ENCODE results near the gene MFF. TPM values are rescaled to one million over a fixed set of nuclear protein-coding genes. Genes with fewer than 3 reads are reported as not detected.
A peak's percentile ranks its signal among the peaks of the same experiment; 100 is the strongest.

MFF gene
- total RNA-seq, 1 experiment from 2014 or later: 83.3 TPM

- Mint-ChIP-seq H3K27ac (no peak overlapping the region), H3K36me3 (ENCODE audit: insufficient read depth in 1 of 3, low read depth in 3 of 3) (peaks cover 21 to 43% (median 33%) of the 10 kb centered on the region in 3 experiments), H3K4me1 (peaks cover 25 to 28% of the 10 kb centered on the region in 2 experiments), H3K27me3 (ENCODE audit: low read depth) (no peaks in the 10 kb centered on the region), H3K9me3 (peaks cover 38 to 40% of the 10 kb centered on the region in 2 experiments), H3K4me3 (peak overlapping the region; percentile 93 to 94; a peak in 3 of 5 replicates)
- Histone ChIP-seq H3K56ac (ENCODE audit: insufficient read length, low read depth, low read length) (no peak overlapping the region), H2BK20ac (ENCODE audit: low read depth, low read length, poor library complexity, severe bottlenecking) (no peak overlapping the region), H3K9ac (ENCODE audit: extremely low read depth, insufficient read length, low read length) (no peak overlapping the region), H3K79me2 (ENCODE audit: insufficient read depth, low read length) (peaks cover 2% of the 10 kb centered on the region; the same call in 1 of the 2 replicates), H2AK5ac (ENCODE audit: insufficient read length, low read length) (no peak overlapping the region), H3T11ph (ENCODE audit: low read length) (no peak overlapping the region), H2BK120ac (ENCODE audit: low read depth, low read length, poor library complexity, severe bottlenecking) (no peak overlapping the region), H4K5ac (ENCODE audit: insufficient read length, low read depth, low read length) (no peak overlapping the region), H3K23ac (ENCODE audit: insufficient read length, low read depth, low read length) (no peak overlapping the region), H3K27ac (ENCODE audit: insufficient read length, low read depth, low read length) (no peak overlapping the region), H3K27me3 (ENCODE audit: insufficient read depth, low read length) (no peaks in the 10 kb centered on the region), H3K4me2 (ENCODE audit: insufficient read depth, insufficient read length, low read length) (no peak overlapping the region), H2AFZ (ENCODE audit: low read length) (no peak overlapping the region), H2BK12ac (ENCODE audit: insufficient read length, low read depth, low read length) (no peak overlapping the region), H3K9me3 (ENCODE audit: control insufficient read depth, low read depth, low read length) (no peaks in the 10 kb centered on the region), H3K4me1 (ENCODE audit: insufficient read depth, low read length) (no peaks in the 10 kb centered on the region; the same call in 1 of the 2 replicates), H3K18ac (ENCODE audit: insufficient read length, low read depth, low read length) (no peak overlapping the region), H3K23me2 (ENCODE audit: insufficient read length, low read depth, low read length, poor library complexity, severe bottlenecking) (peaks cover 6% of the 10 kb centered on the region), H3K4ac (ENCODE audit: low read depth, low read length) (no peak overlapping the region), H3K79me1 (ENCODE audit: insufficient read depth, low read depth, low read length, poor library complexity, severe bottlenecking) (no peaks in the 10 kb centered on the region), H2BK15ac (ENCODE audit: low read depth, low read length) (no peak overlapping the region), H4K91ac (ENCODE audit: insufficient read length, low read depth, low read length) (no peak overlapping the region), H4K8ac (replicated peaks; ENCODE audit: insufficient read length, low read depth, low read length) (no peak overlapping the region), H2BK5ac (ENCODE audit: insufficient read length, low read length) (no peak overlapping the region), H3K14ac (ENCODE audit: insufficient read depth, low read length) (no peak overlapping the region), H4K20me1 (ENCODE audit: control insufficient read depth, insufficient read depth, insufficient read length) (no peaks in the 10 kb centered on the region)
- TF ChIP-seq, protein P1, sequence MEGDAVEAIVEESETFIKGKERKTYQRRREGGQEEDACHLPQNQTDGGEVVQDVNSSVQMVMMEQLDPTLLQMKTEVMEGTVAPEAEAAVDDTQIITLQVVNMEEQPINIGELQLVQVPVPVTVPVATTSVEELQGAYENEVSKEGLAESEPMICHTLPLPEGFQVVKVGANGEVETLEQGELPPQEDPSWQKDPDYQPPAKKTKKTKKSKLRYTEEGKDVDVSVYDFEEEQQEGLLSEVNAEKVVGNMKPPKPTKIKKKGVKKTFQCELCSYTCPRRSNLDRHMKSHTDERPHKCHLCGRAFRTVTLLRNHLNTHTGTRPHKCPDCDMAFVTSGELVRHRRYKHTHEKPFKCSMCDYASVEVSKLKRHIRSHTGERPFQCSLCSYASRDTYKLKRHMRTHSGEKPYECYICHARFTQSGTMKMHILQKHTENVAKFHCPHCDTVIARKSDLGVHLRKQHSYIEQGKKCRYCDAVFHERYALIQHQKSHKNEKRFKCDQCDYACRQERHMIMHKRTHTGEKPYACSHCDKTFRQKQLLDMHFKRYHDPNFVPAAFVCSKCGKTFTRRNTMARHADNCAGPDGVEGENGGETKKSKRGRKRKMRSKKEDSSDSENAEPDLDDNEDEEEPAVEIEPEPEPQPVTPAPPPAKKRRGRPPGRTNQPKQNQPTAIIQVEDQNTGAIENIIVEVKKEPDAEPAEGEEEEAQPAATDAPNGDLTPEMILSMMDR (conservative IDR thresholded peaks at IDR 0.05): no peak
- no peak for DNase-seq
- WGBS (ENCODE audit: extremely low coverage, insufficient read length, low lambda C conversion rate): no CpG with 5 or more reads among the region's 4 CpGs
Observed at GRCh38 chr2:227323818-227324217, 1.2 kb upstream of the MFF start.
